Bronchial epithelial cell (primary cell): ENCODE data around the gene TM2D1. TPM values are rescaled to one million over a fixed set of nuclear protein-coding genes. Genes with fewer than 3 reads are reported as not detected.

Experiments used
- DNase-seq: peaks from one replicate; pipeline ENCODE4 v3.0.0-alpha.2; 2010; ENCODE audit warnings: low read depth
- FAIRE-seq: peaks from 2 replicates; lab custom pipeline; 2011; peaks lifted over from hg19 to GRCh38; lab: Jason Lieb, UNC
- H3K27me3 ChIP-seq: 2 replicates; pipeline ENCODE4 v1.5.1; 2011; ENCODE audit warnings: low read length; ENCODE audit not compliant: control insufficient read depth, insufficient read depth
- H3K36me3 ChIP-seq: 2 replicates; pipeline ENCODE4 v1.5.1; 2011; ENCODE audit warnings: low read length; ENCODE audit not compliant: control insufficient read depth, insufficient read depth
- H3K4me3 ChIP-seq: 2 replicates; pipeline ENCODE4 v1.5.1; 2011; ENCODE audit warnings: mild to moderate bottlenecking, low read depth, low read length, control low read depth
- total RNA-seq: library from RNA; depleted of rRNA; stranded (reverse); fragments of >200 nt; gene quantifications from 2 replicates; pipeline ENCODE4 v1.2.1, GENCODE V29; 2014
- TF ChIP-seq, protein P1 (sequence below): IDR thresholded peaks from 2 replicates; pipeline ENCODE4 v1.5.1; 2011; ENCODE audit warnings: mild to moderate bottlenecking, moderate library complexity, low read length, control low read depth, inconsistent platforms; ENCODE audit not compliant: insufficient read depth, severe bottlenecking

The TM2D1 gene
- total RNA-seq, 1 donor from 2014 or later, result 45.5 TPM

DNA sequence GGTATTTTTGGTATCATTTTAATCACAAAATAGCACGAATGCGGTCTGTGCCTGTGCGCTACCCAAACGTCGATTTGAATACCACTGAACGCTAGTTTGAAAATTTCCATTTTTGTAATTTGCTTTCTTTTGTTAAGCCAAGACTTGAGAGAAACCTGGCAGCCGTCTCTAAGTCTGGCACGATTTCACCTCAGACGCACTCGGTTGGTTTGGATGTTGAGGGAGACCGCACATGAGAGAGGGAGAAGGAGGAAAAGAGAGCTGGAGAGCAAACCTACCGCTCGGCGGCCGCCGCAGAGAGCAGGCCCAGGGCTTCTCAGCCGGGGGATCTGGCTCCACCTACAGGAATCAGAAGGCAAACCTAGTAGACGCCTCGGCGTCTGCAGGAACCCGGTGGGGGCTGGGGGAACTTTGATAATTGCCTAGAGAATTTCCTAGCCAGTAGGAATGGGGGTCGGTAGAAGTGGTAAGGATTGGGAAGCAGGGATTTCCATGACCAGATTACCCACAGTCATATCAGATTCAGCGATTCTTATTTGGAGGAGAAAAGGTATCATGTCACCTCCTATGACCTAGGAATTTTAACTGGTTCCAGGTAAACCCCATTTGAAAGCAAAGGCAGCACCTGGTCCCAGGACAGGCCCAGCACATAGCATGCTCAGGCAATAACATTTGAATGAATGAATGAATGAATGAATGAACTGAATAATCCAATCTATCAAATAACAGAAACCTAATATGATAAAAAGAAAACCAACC lies 83.2 kb downstream of the TM2D1 start:
- peak; percentile 49 for DNase-seq
- Histone ChIP-seq H3K27me3 (no peaks in the 10 kb centered on the region), H3K36me3 (no peaks in the 10 kb centered on the region), H3K4me3 (no peak overlapping the region)
- TF ChIP-seq, protein P1, sequence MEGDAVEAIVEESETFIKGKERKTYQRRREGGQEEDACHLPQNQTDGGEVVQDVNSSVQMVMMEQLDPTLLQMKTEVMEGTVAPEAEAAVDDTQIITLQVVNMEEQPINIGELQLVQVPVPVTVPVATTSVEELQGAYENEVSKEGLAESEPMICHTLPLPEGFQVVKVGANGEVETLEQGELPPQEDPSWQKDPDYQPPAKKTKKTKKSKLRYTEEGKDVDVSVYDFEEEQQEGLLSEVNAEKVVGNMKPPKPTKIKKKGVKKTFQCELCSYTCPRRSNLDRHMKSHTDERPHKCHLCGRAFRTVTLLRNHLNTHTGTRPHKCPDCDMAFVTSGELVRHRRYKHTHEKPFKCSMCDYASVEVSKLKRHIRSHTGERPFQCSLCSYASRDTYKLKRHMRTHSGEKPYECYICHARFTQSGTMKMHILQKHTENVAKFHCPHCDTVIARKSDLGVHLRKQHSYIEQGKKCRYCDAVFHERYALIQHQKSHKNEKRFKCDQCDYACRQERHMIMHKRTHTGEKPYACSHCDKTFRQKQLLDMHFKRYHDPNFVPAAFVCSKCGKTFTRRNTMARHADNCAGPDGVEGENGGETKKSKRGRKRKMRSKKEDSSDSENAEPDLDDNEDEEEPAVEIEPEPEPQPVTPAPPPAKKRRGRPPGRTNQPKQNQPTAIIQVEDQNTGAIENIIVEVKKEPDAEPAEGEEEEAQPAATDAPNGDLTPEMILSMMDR, result peak; percentile 92
- FAIRE-seq, result peak; percentile 94

DNA sequence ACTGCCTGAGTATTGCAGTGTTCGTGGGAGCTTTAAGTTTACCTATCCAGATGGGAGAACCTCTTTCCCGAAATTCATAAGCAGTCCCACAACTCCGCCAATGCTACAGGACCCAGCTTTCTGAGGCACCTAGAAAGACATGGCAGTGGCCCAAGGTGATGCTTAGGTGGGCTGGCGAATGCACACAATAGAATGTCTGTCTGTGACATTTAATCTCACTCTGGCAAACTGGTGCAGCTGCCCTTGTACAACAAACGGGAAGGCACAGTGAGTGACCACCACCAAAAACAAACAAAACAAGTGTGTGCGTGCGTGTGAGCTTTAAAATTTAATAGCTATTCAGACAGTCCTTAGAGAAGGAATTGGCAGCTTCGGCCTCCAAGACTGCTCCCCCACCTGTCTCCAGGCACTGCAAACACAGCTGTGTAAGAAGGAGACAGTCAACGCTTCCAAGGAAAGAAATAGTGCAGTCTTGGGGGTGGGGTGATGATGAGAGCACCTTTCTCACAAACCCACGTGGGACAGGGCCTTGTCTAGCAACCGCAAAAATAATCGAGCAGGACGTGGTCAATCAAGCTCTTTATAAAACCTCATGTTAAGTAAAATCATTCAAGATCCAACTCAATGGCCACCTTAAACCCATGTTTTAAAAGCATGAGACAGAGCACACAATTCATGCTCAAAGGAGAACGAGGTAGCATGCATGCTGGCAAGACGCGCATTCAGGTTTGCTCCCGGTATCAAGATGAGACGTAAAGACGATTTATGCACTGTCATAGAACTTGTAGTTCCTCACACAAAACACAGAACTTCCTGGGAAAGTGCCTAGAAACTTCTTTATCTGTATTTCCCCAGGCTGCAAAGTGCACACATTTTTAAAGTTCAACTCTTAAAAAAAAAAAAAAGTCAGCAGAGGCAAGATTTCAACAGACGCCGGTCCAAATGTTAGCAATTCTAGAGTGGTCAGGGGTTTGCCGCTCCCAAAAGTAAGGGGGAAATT lies 84.1 kb downstream of the TM2D1 start:
- FAIRE-seq (peak; percentile 68), DNase-seq (no peak)
- no peaks in the 10 kb centered on the region for H3K36me3 ChIP-seq
- TF ChIP-seq, protein P1, result no peak
- no peaks in the 10 kb centered on the region for H3K27me3 ChIP-seq
- no peak overlapping the region for H3K4me3 ChIP-seq

DNA sequence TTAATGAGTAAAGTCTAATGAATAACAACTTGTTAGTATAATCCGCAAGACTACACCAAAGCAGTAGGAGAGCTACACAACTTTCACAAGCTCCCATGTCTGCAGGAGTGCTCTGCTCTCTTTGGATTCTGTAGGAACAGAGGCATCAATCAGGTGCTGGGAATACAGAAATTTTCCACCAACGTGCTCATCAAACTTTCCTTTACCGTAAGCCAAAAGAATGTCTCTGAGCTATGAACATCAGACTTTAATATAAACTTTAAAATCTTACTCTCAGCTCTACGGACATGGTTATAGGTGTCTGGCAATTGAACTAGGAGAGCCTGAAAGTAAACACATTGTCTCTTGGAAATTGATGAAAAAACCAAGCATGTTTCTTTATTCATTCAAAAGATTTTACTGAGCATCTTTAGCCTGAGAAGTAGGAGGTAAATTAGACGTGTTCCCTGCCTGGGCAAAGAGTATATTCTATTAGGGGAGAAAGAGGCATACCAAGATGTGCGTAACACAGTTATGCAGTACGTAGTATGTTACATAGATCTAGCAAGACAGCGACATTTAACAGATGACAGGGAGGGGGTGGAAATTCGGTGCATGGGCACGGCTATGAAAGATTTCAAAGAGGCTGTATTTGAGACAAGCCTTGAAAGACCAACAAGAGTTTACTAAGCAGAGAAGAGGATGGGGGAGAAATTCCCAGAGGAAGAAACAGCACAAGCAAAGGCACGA lies 85.2 kb downstream of the TM2D1 start:
- DNase-seq (no peak), FAIRE-seq (no peak)
- no peaks in the 10 kb centered on the region for H3K36me3 ChIP-seq
- TF ChIP-seq, protein P1, result no peak
- no peak overlapping the region for H3K4me3 ChIP-seq
- no peaks in the 10 kb centered on the region for H3K27me3 ChIP-seq

DNA sequence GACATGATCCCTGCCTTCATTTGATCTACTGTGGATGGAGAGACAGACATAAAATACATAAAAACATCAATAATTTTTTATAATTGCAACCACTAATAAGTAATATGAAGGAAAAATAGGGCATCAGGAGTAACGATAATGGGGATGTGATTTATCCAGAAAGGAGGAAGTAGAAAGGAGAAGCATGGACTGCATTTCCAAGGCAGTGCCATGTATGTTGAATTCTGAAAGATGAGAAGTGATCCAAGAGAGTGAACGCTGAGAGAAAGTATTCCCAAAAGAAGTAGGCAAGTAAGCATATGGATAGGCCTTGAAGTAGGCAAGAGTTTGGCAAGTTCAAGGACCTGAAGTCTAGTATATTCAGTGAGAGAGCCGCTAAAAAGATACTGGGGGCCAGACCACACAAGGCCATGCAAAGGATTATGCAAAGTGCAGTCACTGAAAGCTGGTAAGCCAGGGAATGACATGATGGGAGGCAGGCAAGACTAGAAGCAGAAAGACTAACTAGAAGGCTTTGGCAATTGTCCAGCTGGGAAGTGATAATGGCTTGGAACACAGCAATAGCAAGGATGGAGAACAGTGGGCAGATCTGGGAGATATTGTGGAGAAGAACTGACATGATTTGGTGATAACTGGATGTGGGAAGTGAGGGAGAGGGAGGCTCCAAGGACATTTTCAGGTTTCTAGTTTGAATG lies 85.9 kb downstream of the TM2D1 start:
- Histone ChIP-seq H3K36me3 (no peaks in the 10 kb centered on the region), H3K27me3 (no peaks in the 10 kb centered on the region), H3K4me3 (no peak overlapping the region)
- peak; percentile 43 for FAIRE-seq
- TF ChIP-seq, protein P1, result no peak
- DNase-seq, result no peak

DNA sequence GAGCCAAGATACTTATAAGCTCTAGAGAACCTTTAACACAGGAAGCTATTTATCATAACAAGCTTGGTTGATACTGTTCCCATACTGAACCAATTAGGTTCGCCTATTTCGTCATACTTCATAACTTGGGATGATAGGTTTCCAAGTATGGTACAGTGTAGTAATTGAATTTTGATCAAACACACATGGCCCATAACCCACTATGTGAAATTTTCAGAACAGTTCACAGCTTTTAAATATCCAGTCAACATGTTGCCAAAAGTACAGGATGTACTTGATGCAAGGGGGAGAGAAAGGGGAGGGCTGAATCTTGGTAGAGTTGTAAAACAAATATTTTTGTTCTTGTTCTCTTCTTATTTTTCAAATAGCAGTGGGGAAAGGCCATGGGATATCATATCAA lies 86.6 kb downstream of the TM2D1 start:
- Histone ChIP-seq H3K27me3 (no peaks in the 10 kb centered on the region), H3K4me3 (no peak overlapping the region), H3K36me3 (no peaks in the 10 kb centered on the region)
- FAIRE-seq, result no peak
- DNase-seq, result no peak
- TF ChIP-seq, protein P1, result no peak
